Right cardiac atrium (tissue), 5 donors: Measurements from ENCODE around the gene NUDT16. TPM values are rescaled to one million over a fixed set of nuclear protein-coding genes. Genes with fewer than 3 reads are reported as not detected.

Experiments used
- ATAC-seq, 2 donors: fragments of 200-7000 bp; cut with Tn5 transposase; one replicate each; pipeline versions ENCODE4 v1.8.0 to v1.9.1; 2020; ENCODE audit warnings: moderate library complexity in 2 of 2, mild to moderate bottlenecking in 1 of 2
- DNase-seq, 3 donors: peaks; one replicate each; pipeline ENCODE4 v3.0.0-alpha.2; 2020
- H3K27ac ChIP-seq: one replicate; pipeline ENCODE4 v1.5.1; 2013; ENCODE audit warnings: mild to moderate bottlenecking, low read length, control low read depth, moderate library complexity
- H3K27me3 ChIP-seq: one replicate; pipeline ENCODE4 v1.6.1; 2013; ENCODE audit not compliant: control insufficient read depth, insufficient read depth
- H3K4me1 ChIP-seq: one replicate; pipeline ENCODE4 v1.6.1; 2013; ENCODE audit warnings: low read length; ENCODE audit not compliant: control insufficient read depth, insufficient read depth
- H3K4me3 ChIP-seq: one replicate; pipeline ENCODE4 v1.5.1; 2013; ENCODE audit warnings: low read length, control low read depth
- H3K9me3 ChIP-seq: one replicate; pipeline ENCODE4 v1.6.1; 2013; ENCODE audit warnings: low read length; ENCODE audit not compliant: control insufficient read depth
- WGBS: extraction: QIAGEN DNeasy Blood & Tissue Kit; methylation state at CpG from one replicate; pipeline ENCODE4 v1.1.7; 2013; 5-methylcytosine and 5-hydroxymethylcytosine counted together
- intact Hi-C, 4 donors: fragments of 100-400 bp; cut with DNase I; formaldehyde crosslinking; loops; one replicate each; pipeline versions ENCODE4 v1.11.0 to v1.14.0; 2022 to 2023
- polyA plus RNA-seq: library from polyadenylated mRNA; stranded (reverse); fragments of 200-250 nt; gene quantifications from one replicate; pipeline ENCODE4 v1.2.3, GENCODE V29; 2013
- total RNA-seq, 4 donors: library from RNA; stranded (reverse); fragmentation: NEBNext Ultra II Directional; extraction: Animal tissue kit (Norgen Biotek cat#: 25700); gene quantifications; one replicate each; pipeline ENCODE4 v1.2.1, GENCODE V29; 2021
- donor health status: healthy with polysubstance abuse.
- donor health status: DM: no; HTN: yes; CAD: no.
- donor health status: DM: no; HTN: no; CAD: no.
- donor health status: DM: no; HTN: yes; CAD: no; lungs with severe emphysema.
- donor health status: DM: yes; HTN: yes; CAD: no.

Gene NUDT16
- total and polyA plus RNA-seq, 5 donors = 22.5 to 35.4 (median 25.0) TPM

- Histone ChIP-seq H3K9me3 (peaks cover 2% of the 10 kb centered on the region), H3K27me3 (no peaks in the 10 kb centered on the region), H3K4me1 (peaks cover 5% of the 10 kb centered on the region), H3K27ac (no peak overlapping the region), H3K4me3 (no peak overlapping the region)
- DNase-seq (peak in 2 of 3 donors; percentile 43 to 56), ATAC-seq (no peak)
- intact Hi-C loops = no loop called here
- 81% methylated on average over 3 of the region's 3 CpGs for WGBS
Observed at GRCh38 chr3:131403216-131403895, 21.8 kb downstream of the NUDT16 start.

DNA sequence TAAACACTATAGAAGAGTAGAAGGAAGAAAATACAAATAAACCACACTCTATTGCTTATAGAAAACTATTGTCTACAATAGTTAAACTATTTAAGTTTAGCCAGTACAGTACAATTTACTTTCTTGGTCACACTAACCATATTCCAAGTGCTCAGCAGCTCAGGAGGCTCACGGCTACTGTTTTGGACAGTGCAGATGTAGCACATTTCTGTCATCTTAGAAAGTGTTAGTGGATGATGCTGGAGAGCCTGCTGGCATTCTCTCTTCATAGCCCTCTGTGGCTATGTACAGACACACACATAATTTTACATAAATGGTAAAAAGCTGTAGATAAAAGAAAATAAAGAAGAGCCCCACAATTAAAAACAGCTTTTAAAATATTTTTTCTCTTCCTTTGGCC, 23.8 kb downstream of the NUDT16 start:
- peaks cover 5% of the 10 kb centered on the region for H3K4me1 ChIP-seq
- H3K4me3 ChIP-seq = no peak overlapping the region
- WGBS = 60% methylated on average over 1 of the region's 1 CpG
- DNase-seq = no peak
- peak; percentile 64 to 81 for ATAC-seq
- no peaks in the 10 kb centered on the region for H3K27me3 ChIP-seq
- no peak overlapping the region for H3K27ac ChIP-seq
- peaks cover 2% of the 10 kb centered on the region for H3K9me3 ChIP-seq
- intact Hi-C loops = no loop called here

DNA sequence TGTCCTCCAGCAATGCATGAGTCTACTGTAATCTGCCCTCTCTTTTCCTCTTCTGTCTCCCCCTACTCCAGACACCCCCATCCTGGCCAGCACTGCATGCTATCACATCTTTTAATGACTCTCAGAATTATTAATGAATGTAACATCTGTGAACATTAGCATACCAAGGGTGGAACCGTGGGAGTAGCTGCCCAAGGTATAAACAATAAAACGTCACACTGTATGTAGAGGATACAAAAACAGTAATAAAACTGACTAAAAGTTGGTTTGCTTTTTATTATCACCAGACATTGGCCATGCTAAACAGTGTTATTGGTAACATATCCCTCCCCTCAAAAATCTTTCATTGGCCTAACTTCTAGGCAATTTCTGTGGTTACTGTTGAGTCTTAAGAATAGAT, 24.7 kb downstream of the NUDT16 start:
- Histone ChIP-seq H3K27ac (no peak overlapping the region), H3K9me3 (peaks cover 2% of the 10 kb centered on the region), H3K4me3 (no peak overlapping the region), H3K27me3 (no peaks in the 10 kb centered on the region), H3K4me1 (peaks cover 5% of the 10 kb centered on the region)
- intact Hi-C loops = no loop called here
- no peak for ATAC-seq
- WGBS = 58% methylated on average over 2 of the region's 2 CpGs
- DNase-seq = no peak

DNA sequence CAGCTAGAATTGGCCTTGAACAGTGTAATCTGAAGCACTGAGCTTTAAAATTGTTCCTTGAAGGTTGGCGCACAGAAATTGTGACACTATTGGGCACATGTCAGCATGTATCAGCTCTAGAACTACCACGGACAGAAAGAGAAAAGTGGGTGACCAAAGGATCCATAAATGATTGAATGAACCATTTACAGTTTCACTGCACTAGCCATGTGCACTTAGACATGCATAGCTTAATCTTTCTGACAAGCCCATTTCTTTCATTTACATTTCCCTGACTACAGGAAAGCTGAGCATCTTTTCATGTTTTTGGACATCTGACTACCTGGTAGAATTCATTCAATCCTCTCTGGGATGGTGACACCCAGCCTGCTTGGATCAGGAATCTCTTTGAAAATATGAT, 36.2 kb downstream of the NUDT16 start:
- no peak overlapping the region for H3K4me3 ChIP-seq
- no peak overlapping the region for H3K27ac ChIP-seq
- DNase-seq (no peak), ATAC-seq (no peak)
- no peaks in the 10 kb centered on the region for H3K27me3 ChIP-seq
- H3K4me1 ChIP-seq = no peaks in the 10 kb centered on the region
- no peaks in the 10 kb centered on the region for H3K9me3 ChIP-seq
- intact Hi-C loops = no loop called here
- WGBS = 88% methylated on average over 2 of the region's 2 CpGs

DNA sequence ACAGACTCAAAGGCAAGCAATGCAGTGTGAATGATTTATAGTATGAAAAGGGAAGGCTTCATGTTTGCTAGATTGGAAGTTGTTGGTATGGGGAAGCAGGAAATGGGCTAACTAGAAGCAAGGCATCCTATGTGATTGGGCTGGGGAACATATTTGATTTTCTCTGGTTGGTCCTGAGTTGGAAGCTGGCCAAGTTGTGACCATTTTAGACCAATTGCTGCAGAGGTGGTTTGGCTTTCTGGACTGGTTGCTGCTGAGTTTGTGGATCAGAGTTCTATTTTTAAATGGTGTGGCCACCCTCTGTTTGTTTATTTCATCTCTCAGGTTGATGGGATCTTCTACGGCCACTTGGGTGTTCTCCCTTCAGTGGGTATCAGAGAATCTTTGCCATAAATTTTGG, 39.7 kb downstream of the NUDT16 start:
- Histone ChIP-seq H3K27me3 (no peaks in the 10 kb centered on the region), H3K27ac (no peak overlapping the region), H3K4me1 (no peaks in the 10 kb centered on the region), H3K4me3 (no peak overlapping the region), H3K9me3 (no peaks in the 10 kb centered on the region)
- intact Hi-C loops = no loop called here
- no peak for ATAC-seq
- DNase-seq = no peak
- 60% methylated on average over 1 of the region's 1 CpG for WGBS

GRCh38 chr3:131421957-131422498, 40.5 kb downstream of the NUDT16 start:
- no peak overlapping the region for H3K4me3 ChIP-seq
- no peaks in the 10 kb centered on the region for H3K4me1 ChIP-seq
- no peaks in the 10 kb centered on the region for H3K9me3 ChIP-seq
- ATAC-seq (no peak), DNase-seq (no peak)
- H3K27me3 ChIP-seq = no peaks in the 10 kb centered on the region
- intact Hi-C loops = no loop called here
- H3K27ac ChIP-seq = no peak overlapping the region

GRCh38 chr3:131427226-131427625, 45.7 kb downstream of the NUDT16 start:
- WGBS = 46% methylated on average over 2 of the region's 2 CpGs
- Histone ChIP-seq H3K27me3 (no peaks in the 10 kb centered on the region), H3K4me3 (no peak overlapping the region), H3K9me3 (no peaks in the 10 kb centered on the region), H3K27ac (no peak overlapping the region), H3K4me1 (no peaks in the 10 kb centered on the region)
- intact Hi-C loops = no loop called here
- no peak for ATAC-seq
- no peak for DNase-seq

DNA sequence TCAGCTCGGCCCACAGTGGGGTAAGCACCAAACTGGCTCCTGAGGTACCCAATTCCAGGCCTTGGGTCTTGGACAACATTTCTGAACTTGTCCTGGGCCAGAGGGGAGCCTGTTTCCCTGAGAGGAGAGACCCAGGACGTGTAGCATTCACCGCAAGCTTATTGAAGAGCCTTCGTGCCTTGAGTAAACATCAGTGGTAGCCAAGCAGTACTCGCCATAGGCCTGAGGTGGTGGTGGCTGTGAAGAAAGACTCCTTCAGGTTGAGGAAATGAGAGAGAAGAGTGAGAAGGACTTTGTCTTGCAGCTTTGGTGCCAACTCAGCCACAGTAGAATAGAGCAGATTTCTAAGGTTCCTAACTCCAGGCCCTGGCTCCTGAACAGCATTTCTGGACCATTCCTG, 50.2 kb downstream of the NUDT16 start:
- intact Hi-C loops = no loop called here
- Histone ChIP-seq H3K27me3 (no peaks in the 10 kb centered on the region), H3K27ac (no peak overlapping the region), H3K4me1 (no peaks in the 10 kb centered on the region), H3K4me3 (no peak overlapping the region), H3K9me3 (no peaks in the 10 kb centered on the region)
- DNase-seq (no peak), ATAC-seq (no peak)
- 79% methylated on average over 5 of the region's 5 CpGs for WGBS

- intact Hi-C loops = no loop called here
- no peaks in the 10 kb centered on the region for H3K27me3 ChIP-seq
- ATAC-seq = no peak
- no peak overlapping the region for H3K27ac ChIP-seq
- H3K4me1 ChIP-seq = no peaks in the 10 kb centered on the region
- no peak for DNase-seq
- WGBS = 92% methylated on average over 3 of the region's 3 CpGs
- H3K9me3 ChIP-seq = no peaks in the 10 kb centered on the region
- no peak overlapping the region for H3K4me3 ChIP-seq
Observed at GRCh38 chr3:131432441-131432840, 50.9 kb downstream of the NUDT16 start.

DNA sequence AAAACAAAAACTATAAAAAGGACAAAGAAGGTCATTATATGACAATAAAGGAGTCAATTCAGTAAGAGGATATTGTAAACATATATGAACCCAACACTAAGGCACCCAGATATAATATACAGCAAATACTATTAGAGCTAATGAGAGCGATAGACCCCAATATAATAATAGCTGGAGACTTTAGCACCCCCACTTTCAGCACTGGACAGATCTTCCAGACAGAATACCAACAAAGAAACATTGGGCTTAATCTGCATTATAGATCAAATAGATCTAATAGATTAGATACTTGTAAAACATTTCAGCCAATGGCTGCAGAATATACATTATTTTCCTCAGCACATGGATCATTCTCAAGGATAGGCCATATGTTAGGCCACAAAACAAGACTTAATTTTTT, 53.4 kb downstream of the NUDT16 start:
- intact Hi-C loops = no loop called here
- no peak overlapping the region for H3K27ac ChIP-seq
- no peaks in the 10 kb centered on the region for H3K4me1 ChIP-seq
- ATAC-seq (no peak), DNase-seq (no peak)
- H3K9me3 ChIP-seq = no peaks in the 10 kb centered on the region
- H3K27me3 ChIP-seq = no peaks in the 10 kb centered on the region
- H3K4me3 ChIP-seq = no peak overlapping the region
- 95% methylated on average over 1 of the region's 1 CpG for WGBS
